H1 (cell line): ENCODE data around the gene TIMELESS. TPM values are rescaled to one million over a fixed set of nuclear protein-coding genes. Genes with fewer than 3 reads are reported as not detected.

ENCODE experiments used
- CTCF ChIA-PET: fragments of 300-600 bp; sonication (Branson Sonifier 250); formaldehyde crosslinking; loops from one replicate; lab custom pipeline; 2021; ENCODE audit not compliant: partially characterized antibody; lab: Charles Lee
- POLR2A ChIA-PET: fragments of 300-600 bp; sonication (Branson Sonifier 250); formaldehyde crosslinking; loops from one replicate; lab custom pipeline; 2021; ENCODE audit warnings: inconsistent platforms; ENCODE audit not compliant: partially characterized antibody; lab: Charles Lee
- DNase-seq, 2 experiments: peaks; one replicate each; pipeline versions ENCODE4 v3.0.0 to v3.0.0-alpha.2; 2010 to 2022; ENCODE audit warnings: low spot score in 2 of 2, low read depth in 1 of 2, mixed read lengths in 1 of 2
- FAIRE-seq: peaks from 2 replicates; lab custom pipeline; 2011; peaks lifted over from hg19 to GRCh38; lab: Jason Lieb, UNC
- H2AFZ ChIP-seq: 2 replicates; pipeline ENCODE4 v1.8.1; 2012; ENCODE audit warnings: low read length, inconsistent platforms
- H2AK5ac ChIP-seq: 2 replicates; pipeline ENCODE4 v1.6.1; 2013; ENCODE audit warnings: low read depth, low read length
- H2BK120ac ChIP-seq: replicated peaks from 2 replicates; pipeline ENCODE3; 2013; ENCODE audit warnings: low read depth, low read length, inconsistent platforms
- H2BK12ac ChIP-seq: 2 replicates; pipeline ENCODE4 v1.6.1; 2013; ENCODE audit warnings: low read depth, low read length
- H2BK15ac ChIP-seq: 2 replicates; pipeline ENCODE4 v1.6.1; 2013; ENCODE audit warnings: low read length
- H2BK20ac ChIP-seq: 2 replicates; pipeline ENCODE4 v1.6.1; 2013; ENCODE audit warnings: low read length
- H2BK5ac ChIP-seq: 2 replicates; pipeline ENCODE4 v1.6.1; 2013; ENCODE audit warnings: low read depth, low read length
- H3K14ac ChIP-seq: 2 replicates; pipeline ENCODE4 v1.6.1; 2013; ENCODE audit warnings: inconsistent platforms; ENCODE audit not compliant: insufficient read length
- H3K18ac ChIP-seq: 2 replicates; pipeline ENCODE4 v1.6.1; 2013; ENCODE audit warnings: low read length; ENCODE audit errors: extremely low read depth
- H3K23ac ChIP-seq: 2 replicates; pipeline ENCODE4 v1.6.1; 2013; ENCODE audit warnings: inconsistent platforms; ENCODE audit not compliant: insufficient read length
- H3K23me2 ChIP-seq: 2 replicates; pipeline ENCODE4 v1.6.1; 2013; ENCODE audit warnings: low read depth, low read length
- H3K27ac ChIP-seq: 2 replicates; pipeline ENCODE4 v1.6.1; 2011; ENCODE audit warnings: low read depth, low read length, inconsistent platforms
- H3K27me3 ChIP-seq, 4 experiments: replicated peaks in 1 of 4; 1 replicate in 1 of 4; 2 replicates in 3 of 4; pipeline versions ENCODE4 v1.6.1 to v1.8.1; 2011 to 2013; ENCODE audit warnings: low read length in 3 of 4, mild to moderate bottlenecking in 3 of 4, inconsistent platforms in 2 of 4, mixed read lengths in 2 of 4, moderate library complexity in 1 of 4; ENCODE audit not compliant: control insufficient read depth in 3 of 4, insufficient read depth in 3 of 4; ENCODE audit errors: extremely low read depth in 1 of 4
- H3K36me3 ChIP-seq, 4 experiments: 2 replicates each; pipeline versions ENCODE4 v1.6.1 to v1.8.1; 2011 to 2013; ENCODE audit warnings: mild to moderate bottlenecking in 4 of 4, low read length in 3 of 4, moderate library complexity in 2 of 4, control low read depth in 1 of 4, inconsistent platforms in 1 of 4; ENCODE audit not compliant: insufficient read depth in 4 of 4, control insufficient read depth in 2 of 4
- H3K4ac ChIP-seq: replicated peaks from 2 replicates; pipeline ENCODE3; 2013; ENCODE audit warnings: low read length, low read depth, mixed read lengths, inconsistent platforms; ENCODE audit not compliant: insufficient read length
- H3K4me1 ChIP-seq, 4 experiments: replicated peaks in 1 of 4; 1 replicate in 1 of 4; 2 replicates in 3 of 4; pipeline versions ENCODE4 v1.6.1 to v1.8.1; 2011 to 2013; ENCODE audit warnings: low read length in 3 of 4, inconsistent platforms in 2 of 4, mixed read lengths in 1 of 4; ENCODE audit not compliant: insufficient read depth in 4 of 4, control insufficient read depth in 3 of 4
- H3K4me2 ChIP-seq, 2 experiments: 2 replicates each; pipeline versions ENCODE4 v1.6.1 to v1.8.1; 2011 to 2013; ENCODE audit warnings: low read depth in 2 of 2, low read length in 2 of 2, control low read depth in 1 of 2, inconsistent platforms in 1 of 2, mild to moderate bottlenecking in 1 of 2; ENCODE audit not compliant: insufficient read depth in 1 of 2
- H3K4me3 ChIP-seq, 4 experiments: fragments of 200-600, 300-600 bp in 1 of 4; sonication (generic), shearing (Covaris generic), sonication (Bioruptor Twin) in 1 of 4; 2 replicates each; pipeline versions ENCODE4 v1.5.1 to v1.8.1; 2011 to 2016; ENCODE audit warnings: low read length in 4 of 4, low read depth in 3 of 4, control low read depth in 2 of 4, inconsistent platforms in 2 of 4, mild to moderate bottlenecking in 2 of 4, mixed read lengths in 1 of 4, moderate library complexity in 1 of 4; ENCODE audit not compliant: insufficient read depth in 2 of 4; ENCODE audit errors: extremely low read depth in 1 of 4
- H3K56ac ChIP-seq: replicated peaks from 2 replicates; pipeline ENCODE3; 2013; ENCODE audit warnings: low read depth, mild to moderate bottlenecking, mixed read lengths, low read length, inconsistent platforms; ENCODE audit not compliant: insufficient read length
- H3K79me1 ChIP-seq: 2 replicates; pipeline ENCODE4 v1.6.1; 2013; ENCODE audit warnings: low read depth, low read length, control low read depth
- H3K79me2 ChIP-seq, 2 experiments: 2 replicates each; pipeline versions ENCODE4 v1.6.1 to v1.8.1; 2012 to 2013; ENCODE audit warnings: low read length in 2 of 2, mild to moderate bottlenecking in 2 of 2, inconsistent platforms in 1 of 2; ENCODE audit not compliant: insufficient read depth in 2 of 2, control insufficient read depth in 1 of 2
- H3K9ac ChIP-seq, 4 experiments: replicated peaks in 1 of 4; 1 replicate in 1 of 4; 2 replicates in 3 of 4; pipeline versions ENCODE4 v1.6.1 to v1.8.1; 2011 to 2013; ENCODE audit warnings: low read depth in 3 of 4, low read length in 3 of 4, control low read depth in 2 of 4, mild to moderate bottlenecking in 2 of 4, moderate library complexity in 2 of 4, inconsistent platforms in 1 of 4; ENCODE audit errors: extremely low read depth in 1 of 4
- H3K9me3 ChIP-seq, 2 experiments: 2 replicates each; pipeline versions ENCODE4 v1.6.1 to v1.8.1; 2012 to 2013; ENCODE audit warnings: mild to moderate bottlenecking in 2 of 2, moderate library complexity in 2 of 2, control low read depth in 1 of 2, inconsistent platforms in 1 of 2, low read depth in 1 of 2, low read length in 1 of 2, mixed read lengths in 1 of 2; ENCODE audit not compliant: insufficient read depth in 2 of 2
- H4K20me1 ChIP-seq, 2 experiments: replicated peaks in 1 of 2; 2 replicates each; pipeline versions ENCODE3 to v1.8.1; 2011 to 2013; ENCODE audit warnings: inconsistent platforms in 2 of 2, low read length in 2 of 2, mild to moderate bottlenecking in 1 of 2; ENCODE audit not compliant: insufficient read depth in 2 of 2, control insufficient read depth in 1 of 2
- H4K5ac ChIP-seq: 2 replicates; pipeline ENCODE4 v1.6.1; 2013; ENCODE audit warnings: low read length, low read depth, mixed read lengths, inconsistent platforms; ENCODE audit not compliant: insufficient read length
- H4K8ac ChIP-seq: 2 replicates; pipeline ENCODE4 v1.8.0; 2013; ENCODE audit warnings: mild to moderate bottlenecking, moderate library complexity, low read length, inconsistent platforms; ENCODE audit not compliant: insufficient read depth; ENCODE audit errors: extremely low read depth
- H4K91ac ChIP-seq: replicated peaks from 2 replicates; pipeline ENCODE3; 2013; ENCODE audit warnings: low read length, mixed read lengths, inconsistent platforms; ENCODE audit not compliant: insufficient read length
- TAF1 ChIP-seq: IDR thresholded peaks from 2 replicates; pipeline ENCODE4 v1.6.1; 2011; ENCODE audit warnings: mild to moderate bottlenecking, low read depth, low read length
- TBP ChIP-seq: IDR thresholded peaks from 2 replicates; pipeline ENCODE4 v1.6.1; 2011; ENCODE audit warnings: low read depth, low read length, improper control_type of control experiment
- WGBS, 2 experiments: shearing (Covaris generic) in 1 of 2; methylation state at CpG; one replicate each; pipeline versions ENCODE4 v1.1.6 to v1.1.7; 2013 to 2015; ENCODE audit warnings: low lambda C conversion rate in 2 of 2, mixed read lengths in 2 of 2, inconsistent platforms in 1 of 2, low coverage in 1 of 2, missing lambda C conversion rate in 1 of 2; ENCODE audit not compliant: insufficient replicate concordance in 2 of 2, insufficient coverage in 1 of 2, insufficient read length in 1 of 2; ENCODE audit errors: extremely low coverage in 1 of 2, missing lambda C conversion rate in 1 of 2; 5-methylcytosine and 5-hydroxymethylcytosine counted together
- polyA plus RNA-seq, 7 experiments: library from polyadenylated mRNA; depleted of rRNA in 3 of 7; stranded (reverse) in 5 of 7; unstranded in 2 of 7; fragments of >200 nt in 5 of 7; fragments of 200-250 nt in 2 of 7; gene quantifications; 1 replicate in 5 of 7; 2 replicates in 1 of 7; 4 replicates in 1 of 7; pipeline versions ENCODE4 v1.2.1 to v1.2.3, GENCODE V29; 2011 to 2013; ENCODE audit warnings: missing spikeins in 2 of 7, mixed read lengths in 2 of 7
- total RNA-seq: library from RNA; stranded (reverse); fragmentation: NEBNext Ultra II Directional; extraction: Animal tissue kit (Norgen Biotek cat#: 25700); gene quantifications from 2 replicates; pipeline ENCODE4 v1.2.1, GENCODE V29; 2021

The TIMELESS gene
- total and polyA plus RNA-seq, 2 of the 8 experiments (the other 6 are each of a cell fraction or from before 2014, with no cell fraction given), result 17.1 to 86.7 TPM

GRCh38 chr12:56469007-56469930 lies 20.0 kb upstream of the TIMELESS start:
- no peak overlapping the region for H2BK15ac ChIP-seq
- H3K56ac ChIP-seq, result peak overlapping the region; percentile 79
- H3K23ac ChIP-seq, result no peak overlapping the region
- peaks cover 5% of the 10 kb centered on the region for H3K79me1 ChIP-seq
- peak overlapping the region; percentile 80 to 99 (median 87) for H3K4me3 ChIP-seq
- ChIA-PET CTCF (interaction anchor here (0.7 to 2.8 kb wide), 12 partner anchors 11 to 153 kb away, joined by 3 to 8 read pairs (median 3); partner anchors contain the start of genes IL23A, STAT2 and TIMELESS), POLR2A (interaction anchor here (0.5 to 6.1 kb wide), 15 partner anchors 10 to 282 kb away, joined by 3 to 53 read pairs (median 6); partner anchors contain the start of genes CNPY2, COQ10A, GLS2 and MIP)
- H2AFZ ChIP-seq, result no peak overlapping the region
- no peaks in the 10 kb centered on the region for H4K20me1 ChIP-seq
- peaks cover 0 to 28% of the 10 kb centered on the region in 2 experiments; a peak in 2 of 4 replicates for H3K79me2 ChIP-seq
- TF ChIP-seq TAF1 (no peak), TBP (peak; percentile 11; the same call in 1 of the 2 replicates)
- no peaks in the 10 kb centered on the region for H3K27me3 ChIP-seq
- no peak for FAIRE-seq
- no peak overlapping the region; the same call in none of the 2 replicates for H2BK12ac ChIP-seq
- no peak overlapping the region for H2BK20ac ChIP-seq
- H3K4me2 ChIP-seq, result peak overlapping the region; percentile 88 to 94
- peak overlapping the region; percentile 93 for H3K18ac ChIP-seq
- peak overlapping the region in 3 of 4 experiments; percentile 93 to 98 (median 97); a peak in 6 of 7 replicates for H3K9ac ChIP-seq
- H3K23me2 ChIP-seq, result peaks cover 7% of the 10 kb centered on the region; the same call in 1 of the 2 replicates
- peak overlapping the region; percentile 67 for H4K5ac ChIP-seq
- H4K8ac ChIP-seq, result peak overlapping the region; percentile 95
- no peak overlapping the region for H2BK120ac ChIP-seq
- 62% methylated on average over 19 of the region's 19 CpGs; no CpG with 5 or more reads in 1 of the 2 experiments for WGBS, 2 experiments
- peaks cover 0 to 6% (median 3%) of the 10 kb centered on the region in 4 experiments; a peak in 4 of 7 replicates for H3K4me1 ChIP-seq
- no peak for DNase-seq
- H2AK5ac ChIP-seq, result 0 out of 2 replicates have a peak overlapping the region, but pooled peaks have one; percentile 48
- H4K91ac ChIP-seq, result peak overlapping the region; percentile 50
- H3K9me3 ChIP-seq, result no peaks in the 10 kb centered on the region
- no peak overlapping the region for H3K14ac ChIP-seq
- H3K27ac ChIP-seq, result peak overlapping the region; percentile 90
- H3K36me3 ChIP-seq, result peaks cover 5 to 24% (median 7%) of the 10 kb centered on the region in 4 experiments; a peak in 6 of 8 replicates
- peak overlapping the region; percentile 91; the same call in 1 of the 2 replicates for H2BK5ac ChIP-seq
- H3K4ac ChIP-seq, result peak overlapping the region; percentile 90
